Erythroblast (primary cell): ENCODE data around the gene ATXN2.
"Not testable (repeated sequence)": the region's sequence is repeated elsewhere in the genome, so short reads cannot be mapped to it uniquely, and the experiment has no call there.

Experiments used
- GATA1 ChIP-seq: IDR thresholded peaks from 2 replicates; pipeline ENCODE4 v1.6.1; 2011; ENCODE audit warnings: low read depth, mild to moderate bottlenecking, control low read depth, low read length, moderate library complexity
- POLR2A ChIP-seq: IDR thresholded peaks from 2 replicates; pipeline ENCODE4 v1.6.1; 2011; ENCODE audit warnings: mild to moderate bottlenecking, low read length

DNA sequence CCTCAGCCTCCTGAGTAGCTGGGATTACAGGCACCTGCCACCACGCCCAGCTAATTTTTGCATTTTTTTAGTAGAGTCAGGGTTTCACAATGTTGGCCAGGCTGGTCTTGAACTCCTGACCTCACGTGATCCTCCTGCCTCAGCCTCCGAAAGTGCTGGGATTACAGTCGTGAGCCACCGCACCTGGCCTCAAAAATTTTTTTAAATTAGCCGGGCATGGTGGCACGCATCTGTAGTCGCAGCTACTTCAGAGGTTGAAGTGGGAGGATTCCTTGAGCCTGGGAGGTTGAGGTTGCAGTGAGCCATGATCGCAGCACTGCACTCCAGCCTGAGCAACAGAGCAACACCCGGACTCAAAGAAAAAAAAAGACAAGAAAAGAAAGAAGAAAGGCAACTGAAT is 18.7 kb upstream of the ATXN2 start:
- TF ChIP-seq POLR2A, GATA1: not testable (repeated sequence)
